Placental pericyte (primary cell): ENCODE results near the gene CDY2B. TPM values are rescaled to one million over a fixed set of nuclear protein-coding genes. Genes with fewer than 3 reads are reported as not detected.

Experiments used
- total RNA-seq: library from RNA; depleted of rRNA; stranded (reverse); fragments of >200 nt; gene quantifications from 2 replicates; pipeline ENCODE4 v1.2.3, GENCODE V29; 2012

Gene CDY2B, protein sequence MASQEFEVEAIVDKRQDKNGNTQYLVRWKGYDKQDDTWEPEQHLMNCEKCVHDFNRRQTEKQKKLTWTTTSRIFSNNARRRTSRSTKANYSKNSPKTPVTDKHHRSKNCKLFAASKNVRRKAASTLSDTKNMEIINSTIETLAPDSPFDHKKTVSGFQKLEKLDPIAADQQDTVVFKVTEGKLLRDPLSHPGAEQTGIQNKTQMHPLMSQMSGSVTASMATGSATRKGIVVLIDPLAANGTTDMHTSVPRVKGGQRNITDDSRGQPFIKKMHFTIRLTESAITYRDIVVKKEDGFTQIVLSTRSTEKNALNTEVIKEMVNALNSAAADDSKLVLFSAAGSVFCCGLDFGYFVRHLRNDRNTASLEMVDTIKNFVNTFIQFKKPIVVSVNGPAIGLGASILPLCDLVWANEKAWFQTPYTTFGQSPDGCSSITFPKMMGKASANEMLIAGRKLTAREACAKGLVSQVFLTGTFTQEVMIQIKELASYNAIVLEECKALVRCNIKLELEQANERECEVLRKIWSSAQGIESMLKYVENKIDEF
- total RNA-seq: not detected in 2 replicates

GRCh38 chrY:17880120-17880519 is at the start of gene CDY2B:
Gene CDY2B (minus strand): TSS chrY:17880220. CDS start chrY:17879892, 328 bp downstream.

Other genes with a start within 250 kb of the CDY2B start
- not detected in 2 replicates for gene CDY2A, start 145.6 kb upstream of the CDY2B start, total RNA-seq